CD4-positive, alpha-beta T cell treated with Interleukin-2 at 100 ng/mL for 4 hours (primary cell): ENCODE data around the gene ZNF581.

Experiments used
- DNase-seq: peaks from one replicate; pipeline ENCODE4 v3.0.0-alpha.2; 2020; ENCODE audit warnings: low spot score

The ZNF581 gene

DNA sequence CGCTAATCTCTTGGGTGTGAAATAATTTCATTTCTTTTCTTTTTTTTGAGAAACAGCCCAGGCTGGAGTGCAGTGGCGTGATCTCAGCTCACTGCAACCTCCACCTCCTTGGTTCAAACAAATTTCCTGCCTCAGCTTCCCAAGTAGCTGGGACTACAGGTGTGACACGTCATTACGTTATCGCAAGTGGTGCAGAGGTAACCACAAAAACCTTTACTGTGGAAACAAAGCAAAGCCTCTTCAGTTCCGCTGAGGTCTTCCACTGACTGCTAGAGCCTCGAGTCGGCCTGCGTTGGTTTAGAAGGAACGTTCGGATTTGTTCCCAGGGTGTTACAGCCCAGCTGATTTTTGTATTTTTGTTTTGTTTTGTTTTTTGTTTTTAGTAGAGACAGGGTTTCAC lies 17.1 kb upstream of the ZNF581 start:
- peak; percentile 76 for DNase-seq

DNA sequence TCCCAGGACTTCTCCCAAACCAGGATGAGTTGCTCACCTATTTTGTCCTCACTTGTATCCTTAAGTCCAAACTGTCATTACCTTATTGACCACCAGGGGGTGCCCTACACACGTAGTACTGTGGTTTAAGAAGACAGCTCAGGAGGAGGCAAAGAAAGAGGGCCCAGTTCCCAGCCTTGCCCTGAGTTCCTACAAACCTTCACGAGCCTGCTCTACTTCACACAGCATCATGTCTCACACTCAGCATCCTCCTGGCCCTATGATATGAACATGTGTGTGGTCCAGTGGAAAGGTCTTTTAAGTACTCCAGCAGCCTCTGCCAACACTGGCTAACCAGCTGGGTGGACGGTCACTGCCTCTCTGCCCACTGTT lies 11.0 kb upstream of the ZNF581 start:
- DNase-seq = peak; percentile 95

DNA sequence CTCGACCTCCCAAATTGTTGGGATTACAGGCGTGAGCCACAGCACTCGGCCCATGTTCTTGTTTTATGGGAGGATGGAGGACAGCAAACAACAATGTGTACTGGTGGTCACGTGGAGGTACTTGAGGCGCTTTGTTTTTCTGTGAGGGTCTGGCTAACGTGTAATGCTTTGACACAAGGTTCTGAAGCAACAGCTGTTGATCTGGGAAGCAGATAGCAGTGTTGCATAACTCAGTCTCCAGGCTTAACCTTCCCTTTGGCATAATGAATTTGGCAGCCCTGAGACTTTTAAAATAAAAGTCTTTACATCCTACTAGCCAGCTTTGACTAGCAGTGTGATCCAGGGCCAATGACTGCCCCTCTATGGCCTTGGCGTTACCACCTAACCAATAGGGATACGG lies 9.6 kb upstream of the ZNF581 start:
- DNase-seq = no peak

GRCh38 chr19:55635334-55635717 lies 8.1 kb upstream of the ZNF581 start:
- DNase-seq = peak; percentile 12

DNA sequence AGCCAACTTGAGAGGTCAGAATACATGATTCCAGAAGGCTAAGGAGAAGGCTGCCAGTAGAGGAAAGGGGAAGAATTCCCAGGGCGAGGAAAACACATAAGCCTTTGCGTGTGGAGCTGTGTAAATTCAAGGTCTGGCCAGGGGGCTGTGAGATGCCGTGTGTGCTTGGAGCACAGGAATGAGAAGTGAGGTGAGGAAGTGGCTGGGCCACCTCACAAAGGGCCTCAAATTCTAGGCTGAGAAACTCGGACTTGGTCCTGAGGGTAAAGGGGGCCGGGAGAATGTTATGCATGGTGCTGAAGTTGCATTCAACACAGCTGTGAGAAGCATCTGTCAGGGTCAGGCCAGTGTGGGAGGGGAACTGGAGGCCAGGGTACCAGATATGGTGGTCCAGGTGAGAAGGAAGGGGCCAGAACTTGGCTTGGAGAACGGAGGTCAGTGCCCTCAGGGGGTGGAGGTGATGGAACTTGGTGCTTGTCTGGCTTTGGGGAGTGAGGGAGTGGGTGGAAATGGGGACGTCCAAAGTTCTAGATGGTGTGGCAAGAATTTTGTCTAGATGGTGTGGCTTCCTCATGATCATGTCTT lies 7.5 kb upstream of the ZNF581 start:
- no peak for DNase-seq

- no peak for DNase-seq
These were observed 6.7 kb upstream of the ZNF581 start for GRCh38 chr19:55636723-55637122.

DNA sequence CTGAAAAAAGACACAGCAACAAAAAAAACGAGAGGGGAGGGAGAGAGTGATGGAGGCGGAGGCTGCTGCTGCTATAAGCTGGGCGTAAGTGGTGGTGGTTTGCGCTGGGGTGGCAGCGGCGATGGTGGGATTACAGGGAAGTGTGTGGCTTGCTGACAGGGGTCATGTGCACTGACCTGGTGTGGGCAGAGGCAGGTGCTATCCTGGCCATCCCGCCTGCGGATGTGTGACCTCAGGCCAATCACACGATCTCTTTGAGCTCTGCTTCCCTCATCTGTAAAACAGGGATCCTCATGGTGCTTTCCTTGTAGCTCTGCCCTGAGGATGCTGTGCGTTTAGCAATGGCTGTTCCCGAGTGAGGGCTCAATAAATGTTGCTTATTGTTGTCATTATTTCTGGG lies 5.9 kb upstream of the ZNF581 start:
- DNase-seq = no peak

DNA sequence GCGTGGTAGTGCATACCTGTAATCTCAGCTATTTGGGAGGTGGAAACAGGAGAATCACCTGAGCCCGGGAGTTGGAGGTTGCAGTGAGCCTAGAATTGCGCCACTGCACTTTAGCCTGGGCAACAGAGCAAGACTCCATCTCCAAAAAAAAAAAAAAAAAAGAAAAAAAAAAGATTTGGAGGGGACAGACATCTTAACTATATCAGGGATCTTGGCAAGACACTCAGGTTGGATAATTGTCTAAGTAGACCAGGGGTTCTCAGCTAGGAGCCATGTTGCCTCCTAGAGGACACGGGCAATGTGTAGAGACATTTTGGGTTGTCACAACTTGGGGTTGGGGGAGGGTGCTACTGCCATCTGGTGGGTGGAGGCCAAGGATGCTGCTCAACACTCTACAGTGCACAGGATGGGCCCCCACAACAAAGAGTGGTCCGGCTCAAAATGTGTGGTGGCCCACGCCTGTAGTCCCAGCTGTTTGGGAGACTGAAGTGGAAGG lies 4.5 kb upstream of the ZNF581 start:
- DNase-seq = peak; percentile 70

- peak; percentile 73 for DNase-seq
These were observed 3.3 kb upstream of the ZNF581 start for GRCh38 chr19:55640043-55640576.

DNA sequence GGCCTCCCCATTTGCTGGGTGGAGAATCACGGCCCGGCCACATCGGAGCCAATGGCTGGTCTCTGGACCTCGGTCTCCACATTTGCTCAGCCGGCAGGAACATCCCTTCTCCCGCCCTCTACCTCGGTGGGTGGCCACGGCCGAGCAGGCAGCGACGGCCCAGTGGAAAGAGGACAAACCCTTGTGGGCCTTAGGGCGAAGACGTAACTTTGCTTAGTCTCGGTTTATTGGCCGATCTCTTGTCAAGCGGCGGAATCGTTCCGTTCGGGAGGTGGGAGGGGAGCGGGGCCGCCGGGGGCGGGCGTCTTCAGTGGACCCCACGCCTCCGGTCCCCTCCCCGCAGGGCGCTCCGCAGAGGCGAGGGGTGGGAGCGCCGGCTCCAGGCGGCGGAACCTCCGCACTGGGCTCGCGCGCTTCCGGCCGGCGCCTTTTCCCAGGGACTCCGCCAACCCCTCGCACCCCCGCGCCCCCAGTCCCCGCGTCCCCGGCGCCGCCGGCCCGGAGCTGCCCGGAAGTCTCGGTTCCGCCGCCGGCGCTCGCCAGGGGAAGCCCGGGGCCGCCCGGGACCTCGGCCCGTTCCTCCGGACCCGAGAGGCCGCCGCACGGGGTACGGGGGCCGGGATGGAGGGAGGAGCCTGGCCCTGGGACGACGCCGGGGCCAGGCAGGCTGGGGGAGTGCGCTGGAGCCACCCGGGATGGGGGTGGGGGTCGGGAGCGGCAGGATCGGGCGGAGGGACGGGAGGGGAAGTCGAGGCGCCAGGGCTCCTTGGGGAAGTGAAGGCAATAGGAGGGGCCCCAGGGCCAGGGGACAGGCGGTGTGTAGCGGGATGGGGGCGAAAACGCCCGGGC lies 2.6 kb upstream of the ZNF581 start, which contains the start of gene ZNF580:
TSS of gene ZNF580 (plus strand) at position 426 of the 849 bp plus-strand sequence. CDS start 1,507 bp downstream, outside the sequence.
- peak; percentile 55 for DNase-seq

- DNase-seq = peak; percentile 37
These were observed 1.9 kb upstream of the ZNF581 start for GRCh38 chr19:55641426-55642152.

GRCh38 chr19:55642153-55643002 lies 1.1 kb upstream of the ZNF581 start:
- DNase-seq = peak; percentile 16

- DNase-seq = no peak
These were observed 383 bp downstream of the ZNF581 start for GRCh38 chr19:55643887-55644176.

DNA sequence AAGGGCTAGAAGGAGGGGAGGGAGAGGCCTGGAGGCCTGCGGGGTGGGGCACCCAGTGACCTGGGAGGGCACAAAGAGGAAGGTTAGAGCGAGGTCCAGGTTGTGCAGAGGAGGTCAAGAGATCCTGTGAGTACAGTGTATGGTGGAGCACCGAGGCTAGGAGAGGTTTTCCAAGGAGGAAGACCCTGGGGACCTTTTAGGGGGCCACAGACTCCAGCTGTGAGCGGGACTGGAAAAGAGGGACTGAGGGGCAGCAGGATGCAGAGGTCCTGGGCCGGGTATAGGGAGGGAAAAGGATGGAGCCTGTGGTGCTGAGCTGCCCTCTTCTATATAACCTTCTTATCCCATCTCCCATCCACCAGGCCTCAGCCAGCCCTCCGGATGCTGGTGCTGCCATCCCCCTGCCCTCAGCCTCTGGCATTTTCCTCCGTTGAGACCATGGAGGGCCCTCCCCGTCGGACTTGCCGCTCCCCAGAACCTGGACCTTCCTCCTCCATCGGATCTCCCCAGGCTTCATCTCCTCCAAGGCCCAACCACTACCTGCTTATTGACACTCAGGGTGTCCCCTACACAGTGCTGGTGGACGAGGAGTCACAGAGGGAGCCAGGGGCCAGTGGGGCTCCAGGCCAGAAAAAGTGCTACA lies 863 bp downstream of the ZNF581 start:
- DNase-seq = no peak

DNA sequence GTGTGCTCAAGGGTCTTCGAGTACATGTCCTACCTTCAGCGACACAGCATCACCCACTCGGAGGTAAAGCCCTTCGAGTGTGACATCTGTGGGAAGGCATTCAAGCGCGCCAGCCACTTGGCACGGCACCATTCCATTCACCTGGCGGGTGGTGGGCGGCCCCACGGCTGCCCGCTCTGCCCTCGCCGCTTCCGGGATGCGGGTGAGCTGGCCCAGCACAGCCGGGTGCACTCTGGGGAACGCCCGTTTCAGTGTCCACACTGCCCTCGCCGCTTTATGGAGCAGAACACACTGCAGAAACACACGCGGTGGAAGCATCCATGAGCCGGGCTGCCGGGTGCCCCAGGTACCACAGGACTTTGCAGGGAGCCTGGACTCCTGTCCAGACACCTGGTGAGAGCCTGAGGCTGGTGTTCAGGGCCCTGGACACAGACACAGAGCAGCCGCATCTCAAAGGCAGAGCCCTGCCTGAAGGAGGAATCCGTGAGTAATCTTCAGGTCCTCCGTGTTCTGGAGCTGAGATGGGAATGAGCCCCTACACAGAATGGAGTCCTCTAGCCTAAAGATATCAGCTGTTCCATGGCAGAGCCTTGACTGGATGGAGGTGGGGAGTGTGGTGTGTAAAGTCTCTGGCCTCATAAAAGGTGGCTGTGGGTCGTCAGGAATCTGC lies 1.5 kb downstream of the ZNF581 start:
- DNase-seq = no peak

GRCh38 chr19:55645512-55645881 lies 2.0 kb downstream of the ZNF581 start:
- DNase-seq = no peak

GRCh38 chr19:55646889-55647731 lies 3.7 kb downstream of the ZNF581 start:
- DNase-seq = no peak

GRCh38 chr19:55647732-55648584 lies 4.5 kb downstream of the ZNF581 start, which contains the start of gene CCDC106:
CCDC106 (plus strand) TSS chr19:55648212; CDS start chr19:55649047, 835 bp downstream.
- peak; percentile 40 for DNase-seq
